Ovary (tissue), 9 donors: Measurements from ENCODE around the gene CSF3R. TPM values are rescaled to one million over a fixed set of nuclear protein-coding genes. Genes with fewer than 3 reads are reported as not detected.

ENCODE experiments used
- DNase-seq, 5 donors: peaks; one replicate each; pipeline ENCODE4 v3.0.0-alpha.2; 2019 to 2020
- H3K27ac ChIP-seq, 2 donors: fragments of 200-600 bp; one replicate each; pipeline versions ENCODE4 v1.5.1 to v1.8.0; 2019 to 2022
- H3K27me3 ChIP-seq: fragments of 200-600 bp; one replicate; pipeline ENCODE4 v1.8.0; 2022
- H3K36me3 ChIP-seq: fragments of 200-600 bp; sonication (generic); one replicate; pipeline ENCODE4 v1.5.1; 2019
- H3K4me1 ChIP-seq: one replicate; pipeline ENCODE4 v1.8.1; 2013; ENCODE audit warnings: mild to moderate bottlenecking, moderate library complexity; ENCODE audit not compliant: insufficient read depth
- H3K4me3 ChIP-seq: fragments of 200-600 bp; sonication (generic); one replicate; pipeline ENCODE4 v1.5.1; 2017
- H3K9me3 ChIP-seq, 2 donors: fragments of 200-600 bp in 1 of 2; sonication (generic) in 1 of 2; one replicate each; pipeline versions ENCODE4 v1.5.1 to v1.8.1; 2013 to 2019; ENCODE audit warnings: mild to moderate bottlenecking in 1 of 2, moderate library complexity in 1 of 2
- CTCF ChIP-seq, 3 donors: fragments of 450-650 bp in 2 of 3; fragments of 200-600 bp in 1 of 3; IDR thresholded peaks; one replicate each; pipeline versions ENCODE4 v1.5.1 to v1.8.0; 2016 to 2022; ENCODE audit warnings: antibody characterized with exemption in 3 of 3, mild to moderate bottlenecking in 1 of 3
- EP300 ChIP-seq: sonication (generic); formaldehyde crosslinking; IDR thresholded peaks from one replicate; pipeline ENCODE4 v1.6.1; 2017; ENCODE audit warnings: antibody characterized with exemption
- POLR2A ChIP-seq: fragments of 450-650 bp; IDR thresholded peaks from one replicate; pipeline ENCODE4 v1.6.1; 2017; ENCODE audit warnings: antibody characterized with exemption, mild to moderate bottlenecking, moderate library complexity
- WGBS, 3 donors: extraction: QIAGEN DNeasy Blood & Tissue Kit in 1 of 3; methylation state at CpG; one replicate each; pipeline versions ENCODE4 v1.1.5 to v1.1.7; 2013 to 2017; 5-methylcytosine and 5-hydroxymethylcytosine counted together
- intact Hi-C, 4 donors: fragments of 100-400 bp; cut with DNase I; formaldehyde crosslinking; loops; one replicate each; pipeline versions ENCODE4 v1.11.0 to v1.15.1; 2022 to 2023
- polyA plus RNA-seq, 2 donors: library from polyadenylated mRNA; stranded (reverse); fragments of 200-250 nt in 1 of 2; fragments of 350-450 nt in 1 of 2; fragmentation: Illumina TruSeq in 1 of 2; extraction: RNeasy Lipid Tissue Mini Kit (QIAGEN cat#74804) in 1 of 2; gene quantifications; one replicate each; pipeline ENCODE4 v1.2.3, GENCODE V29; 2013 to 2014
- total RNA-seq, 7 donors: library from RNA; depleted of rRNA in 2 of 7; stranded (reverse); fragments of >200 nt in 2 of 7; fragmentation: NEBNext Ultra II Directional in 3 of 7; extraction: Animal tissue kit (Norgen Biotek cat#: 25700) in 3 of 7; gene quantifications; one replicate each; pipeline versions ENCODE4 v1.1.0 to v1.2.4, GENCODE V29; 2016 to 2023
- donor health status: DM: no; HTN: no; CAD: no; lungs with moderate emphysema.
- donor health status: DM: no; HTN: no; CAD: no.
- donor health status: Bipolar disorder and iron deficiency.
- donor health status: DM: yes; HTN: yes; CAD: no.
- donor health status: DM: no; HTN: no; CAD: no.
- donor health status: DM: yes; HTN: yes; CAD: no.

Gene CSF3R
- total and polyA plus RNA-seq, 9 donors: 1.9 to 5.7 (median 4.7) TPM

- Histone ChIP-seq H3K36me3 (no peaks in the 10 kb centered on the region), H3K4me1 (no peaks in the 10 kb centered on the region), H3K4me3 (no peak overlapping the region), H3K27me3 (no peaks in the 10 kb centered on the region), H3K9me3 (no peaks in the 10 kb centered on the region), H3K27ac (no peak overlapping the region)
- WGBS, 3 donors: 91 to 92% (median 91%) methylated on average over 6 of the region's 6 CpGs
- no peak for DNase-seq
- no peak for TF ChIP-seq POLR2A
- no peak for TF ChIP-seq CTCF (IDR thresholded peaks at IDR 0.05)
- no peak for TF ChIP-seq EP300
- intact Hi-C loops: no loop called here
Measured at GRCh38 chr1:36453600-36454388, 28.9 kb downstream of the CSF3R start.

- H3K27ac ChIP-seq: no peak overlapping the region
- no peaks in the 10 kb centered on the region for H3K9me3 ChIP-seq
- DNase-seq: no peak
- H3K36me3 ChIP-seq: no peaks in the 10 kb centered on the region
- intact Hi-C loops: no loop called here
- H3K4me1 ChIP-seq: no peaks in the 10 kb centered on the region
- no peaks in the 10 kb centered on the region for H3K27me3 ChIP-seq
- no peak overlapping the region for H3K4me3 ChIP-seq
- 87 to 97% (median 92%) methylated on average over 3 of the region's 3 CpGs for WGBS, 3 donors
- TF ChIP-seq POLR2A (no peak), CTCF (IDR thresholded peaks at IDR 0.05) (no peak), EP300 (no peak)
Measured at GRCh38 chr1:36453051-36453450, 29.7 kb downstream of the CSF3R start.

GRCh38 chr1:36450919-36451305 is 31.8 kb downstream of the CSF3R start:
- no peaks in the 10 kb centered on the region for H3K27me3 ChIP-seq
- intact Hi-C loops: no loop called here
- H3K36me3 ChIP-seq: no peaks in the 10 kb centered on the region
- peak overlapping the region; percentile 62 for H3K4me3 ChIP-seq
- H3K27ac ChIP-seq: peak overlapping the region; percentile 83 to 97
- H3K4me1 ChIP-seq: no peaks in the 10 kb centered on the region
- TF ChIP-seq CTCF (IDR thresholded peaks at IDR 0.05) (no peak), EP300 (no peak), POLR2A (no peak)
- DNase-seq: no peak
- H3K9me3 ChIP-seq: no peaks in the 10 kb centered on the region
- 17 to 27% (median 20%) methylated on average over 18 of the region's 18 CpGs for WGBS, 3 donors

GRCh38 chr1:36450270-36450918 is 32.3 kb downstream of the CSF3R start, which contains the start of gene OSCP1:
Gene OSCP1 (minus strand): TSS chr1:36450451. CDS start chr1:36450369, 82 bp downstream.
- intact Hi-C loops: no loop called here
- WGBS, 3 donors: 0 to 1% (median 1%) methylated on average over 48 of the region's 48 CpGs
- Histone ChIP-seq H3K36me3 (no peaks in the 10 kb centered on the region), H3K4me3 (peak within 1 kb of the TSS; percentile 62), H3K9me3 (no peaks in the 10 kb centered on the region), H3K4me1 (no peaks in the 10 kb centered on the region), H3K27ac (peak within 1 kb of the TSS; percentile 83 to 97), H3K27me3 (no peaks in the 10 kb centered on the region)
- TF ChIP-seq CTCF (IDR thresholded peaks at IDR 0.05) (no peak), EP300 (no peak), POLR2A (peak; percentile 98)
- DNase-seq: peak; percentile 95 to 98 (median 97)
